ENCODE results near the gene OTUD6A.

Gene OTUD6A

GRCh38 chrX:70052895-70053615 is 9.2 kb upstream of the OTUD6A start (continued):
- TF ChIP-seq CREB5 (CRISPR knock-in tag; IDR thresholded peaks at IDR 0.05; ENCODE audit: low read depth) (no peak), OSR1 (CRISPR knock-in tag; IDR thresholded peaks at IDR 0.05) (no peak), TSHZ2 (CRISPR knock-in tag; IDR thresholded peaks at IDR 0.05) (no peak), ISL1 (CRISPR knock-in tag; IDR thresholded peaks at IDR 0.05) (no peak), ARNTL (CRISPR knock-in tag; IDR thresholded peaks at IDR 0.05; ENCODE audit: borderline replicate concordance, low read depth) (no peak), ZFP3 (CRISPR knock-in tag; IDR thresholded peaks at IDR 0.05) (no peak), TOX (CRISPR knock-in tag; IDR thresholded peaks at IDR 0.05; ENCODE audit: borderline replicate concordance) (no peak)

GRCh38 chrX:70054391-70054790 is 7.9 kb upstream of the OTUD6A start:
- TF ChIP-seq ZC3H10 (CRISPR knock-in tag; IDR thresholded peaks at IDR 0.05) (no peak), POU6F1 (CRISPR knock-in tag; IDR thresholded peaks at IDR 0.05; ENCODE audit: borderline replicate concordance, low read depth) (no peak)
- no peak for ATAC-seq

GRCh38 chrX:70062961-70063550 is 799 bp downstream of the OTUD6A start:
- TF ChIP-seq TSHZ2 (CRISPR knock-in tag; IDR thresholded peaks at IDR 0.05) = no peak
- no peak for ATAC-seq

- no peak for ATAC-seq
- no peak for TF ChIP-seq ISL1 (CRISPR knock-in tag; IDR thresholded peaks at IDR 0.05)
- TF ChIP-seq POU6F1 (CRISPR knock-in tag; IDR thresholded peaks at IDR 0.05; ENCODE audit: borderline replicate concordance, low read depth) = no peak
- TF ChIP-seq TOX (CRISPR knock-in tag; IDR thresholded peaks at IDR 0.05; ENCODE audit: borderline replicate concordance) = no peak
Observed at GRCh38 chrX:70066646-70067045, 4.4 kb downstream of the OTUD6A start.

GRCh38 chrX:70079297-70079696 is 17.0 kb downstream of the OTUD6A start:
- TF ChIP-seq CREB5 (CRISPR knock-in tag; IDR thresholded peaks at IDR 0.05; ENCODE audit: low read depth) (no peak), ZFP30 (CRISPR knock-in tag; IDR thresholded peaks at IDR 0.05) (no peak), POU6F1 (CRISPR knock-in tag; IDR thresholded peaks at IDR 0.05; ENCODE audit: borderline replicate concordance, low read depth) (no peak), SNAI2 (CRISPR knock-in tag; IDR thresholded peaks at IDR 0.05) (no peak), TOX (CRISPR knock-in tag; IDR thresholded peaks at IDR 0.05; ENCODE audit: borderline replicate concordance) (no peak), CSRNP3 (CRISPR knock-in tag; IDR thresholded peaks at IDR 0.05) (no peak), RARB (CRISPR knock-in tag; IDR thresholded peaks at IDR 0.05) (no peak), BACH2 (CRISPR knock-in tag; IDR thresholded peaks at IDR 0.05; ENCODE audit: borderline replicate concordance) (no peak)
- no peak for ATAC-seq
